Upper lobe of left lung (tissue), 6 donors: ENCODE measurements around the gene PNPO. TPM values are rescaled to one million over a fixed set of nuclear protein-coding genes. Genes with fewer than 3 reads are reported as not detected.
"Not testable (repeated sequence)": the region's sequence is repeated elsewhere in the genome, so short reads cannot be mapped to it uniquely, and the experiment has no call there.

ENCODE experiments used
- ATAC-seq, 2 donors: fragments of 200-7000 bp; cut with Tn5 transposase; one replicate each; pipeline ENCODE4 v1.9.1; 2022; ENCODE audit warnings: mild to moderate bottlenecking in 2 of 2, moderate library complexity in 2 of 2; ENCODE audit not compliant: low FRiP score in 2 of 2
- DNase-seq, 2 donors: peaks; one replicate each; pipeline ENCODE4 v3.0.0-alpha.2; 2019 to 2020
- H3K27ac ChIP-seq, 4 donors: fragments of 200-600 bp; sonication (generic); one replicate each; pipeline ENCODE4 v1.5.1; 2016 to 2019
- H3K27me3 ChIP-seq, 4 donors: fragments of 200-600 bp; sonication (generic); one replicate each; pipeline ENCODE4 v1.5.1; 2017 to 2019
- H3K36me3 ChIP-seq, 4 donors: fragments of 200-600 bp; sonication (generic); one replicate each; pipeline ENCODE4 v1.5.1; 2016 to 2019
- H3K4me1 ChIP-seq, 4 donors: fragments of 200-600 bp; sonication (generic); one replicate each; pipeline ENCODE4 v1.5.1; 2018 to 2019
- H3K4me3 ChIP-seq, 4 donors: fragments of 200-600 bp; sonication (generic); one replicate each; pipeline ENCODE4 v1.5.1; 2017 to 2019; ENCODE audit warnings: mild to moderate bottlenecking in 2 of 4, moderate library complexity in 1 of 4
- H3K9me3 ChIP-seq, 4 donors: fragments of 200-600 bp; sonication (generic); one replicate each; pipeline ENCODE4 v1.5.1; 2018 to 2019
- CTCF ChIP-seq, 6 experiments: fragments of 450-650 bp in 4 of 6; fragments of 200-600 bp in 2 of 6; sonication (generic) in 2 of 6; IDR thresholded peaks; one replicate each; pipeline ENCODE4 v1.5.1; 2016 to 2019; ENCODE audit warnings: antibody characterized with exemption in 6 of 6
- EP300 ChIP-seq, 4 donors: sonication (generic); formaldehyde crosslinking; IDR thresholded peaks; one replicate each; pipeline ENCODE4 v1.5.1; 2017; ENCODE audit warnings: antibody characterized with exemption in 4 of 4, control low read depth in 2 of 4
- POLR2A ChIP-seq, 4 donors: fragments of 450-650 bp; IDR thresholded peaks; one replicate each; pipeline ENCODE4 v1.5.1; 2016 to 2017; ENCODE audit warnings: antibody characterized with exemption in 4 of 4, mild to moderate bottlenecking in 2 of 4
- POLR2AphosphoS5 ChIP-seq, 2 donors: sonication (generic); formaldehyde crosslinking; IDR thresholded peaks; one replicate each; pipeline ENCODE4 v1.5.1; 2017; ENCODE audit warnings: antibody characterized with exemption in 2 of 2
- WGBS, 2 donors: methylation state at CpG; one replicate each; pipeline ENCODE4 v1.1.5; 2017 to 2018; 5-methylcytosine and 5-hydroxymethylcytosine counted together
- total RNA-seq, 6 donors: library from RNA; depleted of rRNA in 4 of 6; stranded (reverse); fragments of >200 nt in 4 of 6; gene quantifications; one replicate each; pipeline versions ENCODE4 v1.1.0 to v1.2.1, GENCODE V29; 2016 to 2021
- donor health status: DM: no; HTN: no; CAD: no; lungs with moderate emphysema.
- donor health status: DM: no; HTN: yes; CAD: no; lungs with severe emphysema.

Gene PNPO
- total RNA-seq, 6 donors from 2014 or later = 16.2 to 40.2 (median 28.7) TPM

GRCh38 chr17:47983492-47984223 lies 42.3 kb downstream of the PNPO start:
- no peaks in the 10 kb centered on the region for H3K9me3 ChIP-seq
- no peak for DNase-seq
- WGBS, 2 donors = 69 to 80% methylated on average over 11 of the region's 11 CpGs
- ATAC-seq = no peak
- no peak for TF ChIP-seq EP300 (IDR thresholded peaks at IDR 0.05)
- no peak for TF ChIP-seq CTCF (IDR thresholded peaks at IDR 0.05)
- TF ChIP-seq POLR2A (IDR thresholded peaks at IDR 0.05) = no peak
- no peak for TF ChIP-seq POLR2AphosphoS5 (IDR thresholded peaks at IDR 0.05)
- peaks cover 0 to 14% (median 5%) of the 10 kb centered on the region in 4 donors for H3K4me1 ChIP-seq
- no peak overlapping the region for H3K4me3 ChIP-seq
- peaks cover 7 to 57% (median 49%) of the 10 kb centered on the region in 4 donors for H3K36me3 ChIP-seq
- no peak overlapping the region for H3K27ac ChIP-seq
- H3K27me3 ChIP-seq = no peaks in the 10 kb centered on the region

GRCh38 chr17:47986520-47986919 lies 45.1 kb downstream of the PNPO start:
- TF ChIP-seq EP300 (IDR thresholded peaks at IDR 0.05) = no peak
- no peak for TF ChIP-seq CTCF (IDR thresholded peaks at IDR 0.05)
- TF ChIP-seq POLR2A (IDR thresholded peaks at IDR 0.05) = no peak
- no peak for TF ChIP-seq POLR2AphosphoS5 (IDR thresholded peaks at IDR 0.05)
- Histone ChIP-seq H3K27me3 (no peaks in the 10 kb centered on the region), H3K4me1 (peaks cover 0 to 14% (median 4%) of the 10 kb centered on the region in 4 donors), H3K36me3 (peaks cover 4 to 28% (median 22%) of the 10 kb centered on the region in 4 donors), H3K9me3 (no peaks in the 10 kb centered on the region), H3K4me3 (no peak overlapping the region), H3K27ac (no peak overlapping the region)
- ATAC-seq = no peak
- DNase-seq = no peak
- 79 to 83% methylated on average over 5 of the region's 5 CpGs for WGBS, 2 donors

- WGBS, 2 donors = 30 to 43% methylated on average over 13 to 17 of the region's 17 CpGs
- DNase-seq = no peak
- Histone ChIP-seq H3K4me3 (no peak overlapping the region), H3K4me1 (peaks cover 0 to 8% (median 4%) of the 10 kb centered on the region in 4 donors), H3K9me3 (no peaks in the 10 kb centered on the region), H3K27me3 (no peaks in the 10 kb centered on the region), H3K27ac (no peak overlapping the region), H3K36me3 (peaks cover 3 to 20% (median 14%) of the 10 kb centered on the region in 4 donors)
- TF ChIP-seq POLR2AphosphoS5 (IDR thresholded peaks at IDR 0.05) = no peak
- no peak for TF ChIP-seq CTCF (IDR thresholded peaks at IDR 0.05)
- no peak for TF ChIP-seq POLR2A (IDR thresholded peaks at IDR 0.05)
- no peak for TF ChIP-seq EP300 (IDR thresholded peaks at IDR 0.05)
- no peak for ATAC-seq
These were observed 46.0 kb downstream of the PNPO start for GRCh38 chr17:47987240-47987835.

GRCh38 chr17:47988445-47988844 lies 47.1 kb downstream of the PNPO start:
- H3K27me3 ChIP-seq, H3K27ac ChIP-seq, H3K9me3 ChIP-seq, H3K4me1 ChIP-seq, DNase-seq, ATAC-seq, H3K36me3 ChIP-seq, H3K4me3 ChIP-seq: not testable (repeated sequence)
- 92 to 100% methylated on average over 1 of the region's 1 CpG for WGBS, 2 donors

- H3K4me1 ChIP-seq = peaks cover 0 to 8% (median 4%) of the 10 kb centered on the region in 4 donors
- H3K9me3 ChIP-seq = no peaks in the 10 kb centered on the region
- ATAC-seq = no peak
- no peaks in the 10 kb centered on the region for H3K27me3 ChIP-seq
- no peak for DNase-seq
- no peak for TF ChIP-seq CTCF (IDR thresholded peaks at IDR 0.05)
- TF ChIP-seq POLR2AphosphoS5 (IDR thresholded peaks at IDR 0.05) = no peak
- TF ChIP-seq EP300 (IDR thresholded peaks at IDR 0.05) = no peak
- TF ChIP-seq POLR2A (IDR thresholded peaks at IDR 0.05) = no peak
- 79 to 83% methylated on average over 10 of the region's 10 CpGs for WGBS, 2 donors
- no peak overlapping the region for H3K27ac ChIP-seq
- H3K36me3 ChIP-seq = peaks cover 0 to 6% (median 2%) of the 10 kb centered on the region in 4 donors
- H3K4me3 ChIP-seq = no peak overlapping the region
These were observed 47.8 kb downstream of the PNPO start for GRCh38 chr17:47989159-47989558.
